HepG2 (cell line): ENCODE data around the gene CAPN10. TPM values are rescaled to one million over a fixed set of nuclear protein-coding genes. Genes with fewer than 3 reads are reported as not detected.

Source experiments
- DDIT3 ChIP-seq: sonication (generic); formaldehyde crosslinking; IDR thresholded peaks from 2 replicates; pipeline ENCODE4 v1.4.0; 2020; ENCODE audit warnings: mild to moderate bottlenecking, missing genetic modification reagents
- DNMT1 ChIP-seq: sonication (generic); formaldehyde crosslinking; IDR thresholded peaks from 2 replicates; pipeline ENCODE4 v1.5.1; 2020; ENCODE audit warnings: mild to moderate bottlenecking, missing genetic modification reagents
- FOXK2 ChIP-seq: fragments of 450-650 bp; IDR thresholded peaks from 2 replicates; pipeline ENCODE4 v1.6.1; 2016
- GATAD1 ChIP-seq: IDR thresholded peaks from 2 replicates; pipeline ENCODE4 v1.6.1; 2016; ENCODE audit warnings: missing genetic modification reagents, missing compliant biosample characterization
- MXI1 ChIP-seq: IDR thresholded peaks from 3 replicates; pipeline ENCODE4 v1.6.1; 2012; ENCODE audit warnings: low read depth, low read length, inconsistent platforms, borderline replicate concordance
- NR2C2 ChIP-seq: sonication (generic); formaldehyde crosslinking; IDR thresholded peaks from 2 replicates; pipeline ENCODE4 v1.4.0; 2020; ENCODE audit warnings: missing genetic modification reagents, mild to moderate bottlenecking, moderate library complexity, borderline replicate concordance
- PATZ1 ChIP-seq: sonication (generic); formaldehyde crosslinking; IDR thresholded peaks from 2 replicates; pipeline ENCODE4 v1.4.0; 2020; ENCODE audit warnings: missing genetic modification reagents
- PHB2 ChIP-seq: fragments of 450-650 bp; IDR thresholded peaks from 2 replicates; pipeline ENCODE4 v1.6.1; 2018; ENCODE audit not compliant: partially characterized antibody
- RBFOX2 ChIP-seq: fragments of 200-400 bp; formaldehyde crosslinking; IDR thresholded peaks from 2 replicates; pipeline ENCODE4 v1.6.1; 2017; ENCODE audit warnings: low read depth, mild to moderate bottlenecking, low read length
- RXRB ChIP-seq: IDR thresholded peaks from 2 replicates; pipeline ENCODE4 v1.6.1; 2016; ENCODE audit warnings: borderline replicate concordance, missing genetic modification reagents, missing compliant biosample characterization
- SIN3B ChIP-seq: fragments of 150-350 bp; IDR thresholded peaks from 2 replicates; pipeline ENCODE4 v1.6.1; 2014; ENCODE audit warnings: low read length
- ZGPAT ChIP-seq: IDR thresholded peaks from 2 replicates; pipeline ENCODE4 v1.6.1; 2016; ENCODE audit warnings: mild to moderate bottlenecking
- ZNF281 ChIP-seq: sonication (generic); formaldehyde crosslinking; IDR thresholded peaks from 2 replicates; pipeline ENCODE4 v1.4.0; 2020; ENCODE audit warnings: missing genetic modification reagents, borderline replicate concordance
- ZNF350 ChIP-seq: sonication (generic); formaldehyde crosslinking; IDR thresholded peaks from 2 replicates; pipeline ENCODE4 v1.4.0; 2020; ENCODE audit warnings: mild to moderate bottlenecking, low read depth, missing genetic modification reagents, borderline replicate concordance
- ZNF609 ChIP-seq: sonication (generic); formaldehyde crosslinking; IDR thresholded peaks from 2 replicates; pipeline ENCODE4 v1.4.0; 2020; ENCODE audit warnings: mild to moderate bottlenecking, missing genetic modification reagents, borderline replicate concordance
- ZSCAN12 ChIP-seq: sonication (generic); formaldehyde crosslinking; IDR thresholded peaks from 2 replicates; pipeline ENCODE4 v1.9.0; 2021; ENCODE audit warnings: mild to moderate bottlenecking, missing genetic modification reagents
- polyA plus RNA-seq, 8 experiments: library from polyadenylated mRNA; depleted of rRNA in 3 of 8; stranded (reverse) in 7 of 8; unstranded in 1 of 8; fragments of >200 nt; fragmentation: Illumina TruSeq in 4 of 8; extraction: Trizol in 4 of 8; gene quantifications; 2 replicates each; pipeline versions ENCODE4 v1.2.1 to v1.2.3, GENCODE V29; 2011 to 2016; ENCODE audit warnings: low read depth in 4 of 8, missing spikeins in 1 of 8, mixed read lengths in 1 of 8; ENCODE audit not compliant: insufficient read depth in 1 of 8
- total RNA-seq, 5 experiments: library from RNA; depleted of rRNA; stranded (reverse); fragments of >200 nt; fragmentation: Illumina TruSeq; extraction: Trizol; gene quantifications; 2 replicates each; pipeline ENCODE4 v1.2.3, GENCODE V29; 2016; ENCODE audit warnings: low read depth in 1 of 5

The CAPN10 gene
- total and polyA plus RNA-seq, 2 of the 13 experiments (the other 11 are each of a cell fraction or from before 2014, with no cell fraction given): 27.6 to 32.4 TPM

- TF ChIP-seq DNMT1 (no peak; the same call in 1 of the 2 replicates), PHB2 (no peak), ZNF609 (CRISPR knock-in tag) (0 out of 2 replicates have a peak, but pooled peaks have one; percentile 11), NR2C2 (CRISPR knock-in tag) (peak; percentile 83), MXI1 (peak; percentile 61; the same call in 1 of the 3 replicates), ZGPAT (CRISPR knock-in tag) (peak; percentile 61; the same call in 1 of the 2 replicates), GATAD1 (CRISPR knock-in tag) (no peak), RXRB (peak; percentile 58), RBFOX2 (peak; percentile 74), ZSCAN12 (CRISPR knock-in tag) (no peak), ZNF350 (CRISPR knock-in tag) (peak; percentile 77; the same call in 1 of the 2 replicates), PATZ1 (CRISPR knock-in tag) (peak; percentile 63), ZNF281 (peak; percentile 72; the same call in 1 of the 2 replicates), SIN3B (no peak), FOXK2 (no peak), DDIT3 (CRISPR knock-in tag) (no peak)
These were observed 21.0 kb upstream of the CAPN10 start (continued) for GRCh38 chr2:240565333-240566202.
